ENCODE results near the gene PPP1R3E. TPM values are rescaled to one million over a fixed set of nuclear protein-coding genes. Genes with fewer than 3 reads are reported as not detected.

The PPP1R3E gene
- total RNA-seq, 2 experiments from 2014 or later: 30.9 to 44.6 TPM

Other genes starting within 250 kb of the PPP1R3E start
- gene CDH24, start 245.3 kb downstream of the PPP1R3E start, total RNA-seq: 1 to 10 TPM in 1 of 2 experiments, under 1 TPM in 1; 0.82 to 1.1 TPM
- 100 to 1,000 TPM; 160 to 215 TPM for gene ACIN1, start 207.7 kb downstream of the PPP1R3E start, total RNA-seq
- gene C14orf119, start 207.4 kb downstream of the PPP1R3E start, total RNA-seq: 10 to 100 TPM; 43.8 to 51.5 TPM
- not detected for gene CIROP, start 197.9 kb downstream of the PPP1R3E start, total RNA-seq
- under 1 TPM; 0.19 to 0.34 TPM for gene CEBPE, start 183.6 kb downstream of the PPP1R3E start, total RNA-seq
- gene SLC7A8, start 119.2 kb downstream of the PPP1R3E start, total RNA-seq: 1 to 10 TPM in 1 of 2 experiments, under 1 TPM in 1; 0.89 to 1.6 TPM
- gene RNF212B, start 64.9 kb downstream of the PPP1R3E start, total RNA-seq: not detected
- gene HOMEZ, start 16.7 kb downstream of the PPP1R3E start, total RNA-seq: 10 to 100 TPM; 13.7 to 17.5 TPM
- gene BCL2L2, start 4.0 kb upstream of the PPP1R3E start, total RNA-seq: 1 to 10 TPM in 1 of 2 experiments, under 1 TPM in 1; 0.73 to 1.2 TPM
- gene PABPN1, start 18.6 kb upstream of the PPP1R3E start, total RNA-seq: 100 to 1,000 TPM; 237 to 338 TPM
- 1 to 10 TPM; 4.7 to 5.3 TPM for gene SLC22A17, start 50.0 kb upstream of the PPP1R3E start, total RNA-seq
- gene EFS, start 62.3 kb upstream of the PPP1R3E start, total RNA-seq: not detected
- gene IL25, start 70.0 kb upstream of the PPP1R3E start, total RNA-seq: not detected
- not detected for gene CMTM5, start 74.2 kb upstream of the PPP1R3E start, total RNA-seq
- under 1 TPM; 0.14 to 0.16 TPM for gene MYH6, start 105.4 kb upstream of the PPP1R3E start, total RNA-seq
- under 1 TPM; 0.05 to 0.07 TPM for gene MYH7, start 132.8 kb upstream of the PPP1R3E start, total RNA-seq
- 10 to 100 TPM; 53.0 to 57.8 TPM for gene NGDN, start 166.8 kb upstream of the PPP1R3E start, total RNA-seq
- 1 to 10 TPM; 1.0 to 1.3 TPM for gene ZFHX2, start 248.9 kb upstream of the PPP1R3E start, total RNA-seq